NCI-H226 (cell line): Measurements from ENCODE around the gene DOCK1.

Source experiments
- DNase-seq: peaks from one replicate; pipeline ENCODE4 v3.0.0-alpha.2; 2015

DOCK1 gene

GRCh38 chr10:127090138-127090537 lies 184.9 kb downstream of the DOCK1 start:
- no peak for DNase-seq

- DNase-seq: no peak
Observed at GRCh38 chr10:127091354-127091753, 186.1 kb downstream of the DOCK1 start.

- no peak for DNase-seq
Observed at GRCh38 chr10:127092916-127093315, 187.7 kb downstream of the DOCK1 start.

- no peak for DNase-seq
Observed at GRCh38 chr10:127094984-127095383, 189.8 kb downstream of the DOCK1 start.

- DNase-seq: no peak
Observed at GRCh38 chr10:127100983-127101615, 195.9 kb downstream of the DOCK1 start.

- no peak for DNase-seq
Observed at GRCh38 chr10:127102176-127102575, 196.9 kb downstream of the DOCK1 start.

GRCh38 chr10:127115100-127115499 lies 209.9 kb downstream of the DOCK1 start:
- no peak for DNase-seq

GRCh38 chr10:127117125-127117524 lies 211.9 kb downstream of the DOCK1 start:
- no peak for DNase-seq

- DNase-seq: no peak
Observed at GRCh38 chr10:127118034-127118433, 212.8 kb downstream of the DOCK1 start.

- DNase-seq: no peak
Observed at GRCh38 chr10:127119936-127120335, 214.7 kb downstream of the DOCK1 start.

GRCh38 chr10:127122831-127123230 lies 217.6 kb downstream of the DOCK1 start:
- DNase-seq: no peak

- no peak for DNase-seq
Observed at GRCh38 chr10:127123626-127124025, 218.4 kb downstream of the DOCK1 start.

GRCh38 chr10:127125331-127125730 lies 220.1 kb downstream of the DOCK1 start:
- DNase-seq: no peak

- no peak for DNase-seq
Observed at GRCh38 chr10:127127822-127128221, 222.6 kb downstream of the DOCK1 start.

GRCh38 chr10:127129104-127129503 lies 223.9 kb downstream of the DOCK1 start:
- DNase-seq: no peak

- DNase-seq: no peak
Observed at GRCh38 chr10:127132451-127132850, 227.2 kb downstream of the DOCK1 start.

- DNase-seq: no peak
Observed at GRCh38 chr10:127133225-127133624, 228.0 kb downstream of the DOCK1 start.

GRCh38 chr10:127133672-127134500 lies 228.7 kb downstream of the DOCK1 start:
- no peak for DNase-seq

GRCh38 chr10:127135844-127136577 lies 230.8 kb downstream of the DOCK1 start:
- no peak for DNase-seq

GRCh38 chr10:127137391-127137790 lies 232.2 kb downstream of the DOCK1 start:
- no peak for DNase-seq

GRCh38 chr10:127142136-127142535 lies 236.9 kb downstream of the DOCK1 start:
- DNase-seq: no peak

- DNase-seq: no peak
Observed at GRCh38 chr10:127142856-127143255, 237.6 kb downstream of the DOCK1 start.

GRCh38 chr10:127145173-127145572 lies 239.9 kb downstream of the DOCK1 start:
- peak; percentile 52 for DNase-seq

GRCh38 chr10:127146661-127147060 lies 241.4 kb downstream of the DOCK1 start:
- no peak for DNase-seq
